GM21423 (cell line): ENCODE measurements around the gene ZNF394.

ENCODE experiments used
- ATAC-seq: cut with Tn5 transposase; IDR thresholded peaks from one replicate; pipeline ENCODE4 v1.9.1; 2021; ENCODE audit warnings: mild to moderate bottlenecking, moderate library complexity; ENCODE audit not compliant: unreplicated experiment

ZNF394 gene

DNA sequence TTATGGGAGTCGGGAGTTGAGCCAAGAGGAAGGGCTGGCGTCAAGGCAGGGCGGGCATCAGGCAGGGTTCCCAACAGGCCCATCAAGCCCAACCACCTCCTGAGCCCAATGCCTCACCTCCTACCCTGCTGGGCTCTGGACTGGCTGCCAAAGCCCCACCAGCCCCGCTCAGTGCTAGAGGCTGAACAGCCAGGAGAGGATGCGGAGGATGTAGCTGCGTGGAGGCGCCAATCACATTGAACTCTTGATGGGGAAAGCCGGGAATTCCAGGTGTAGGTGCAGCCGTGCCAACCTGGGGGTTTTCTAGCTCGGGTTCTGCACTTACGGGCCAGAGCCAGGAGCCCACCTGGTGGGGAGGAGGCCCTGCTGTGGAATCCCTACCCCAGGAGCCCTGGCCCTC is 47.0 kb downstream of the ZNF394 start:
- no peak for ATAC-seq

- ATAC-seq: no peak
Observed at GRCh38 chr7:99452541-99452940, 47.5 kb downstream of the ZNF394 start.

DNA sequence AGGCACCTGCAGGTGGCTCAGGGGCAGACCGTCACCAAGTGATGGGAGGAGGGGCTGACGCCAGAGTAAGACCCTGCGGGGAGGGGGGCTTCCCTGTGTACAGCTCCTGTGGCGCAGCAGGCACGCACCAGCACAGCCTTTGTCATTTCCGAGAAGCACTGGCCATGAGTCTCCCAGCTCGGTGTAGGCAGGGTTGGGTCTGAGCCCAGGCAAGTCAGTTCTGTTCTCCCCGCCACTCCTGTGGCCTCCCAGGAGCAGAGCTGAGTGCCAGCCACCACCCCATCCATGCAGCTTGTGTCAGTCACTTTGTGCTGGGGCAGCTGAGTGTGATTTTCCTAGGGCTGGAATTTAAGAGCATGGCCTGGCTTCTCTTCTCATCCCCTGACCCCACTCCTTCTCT is 48.1 kb downstream of the ZNF394 start:
- ATAC-seq: no peak

GRCh38 chr7:99449326-99449725 is 50.8 kb downstream of the ZNF394 start:
- no peak for ATAC-seq

DNA sequence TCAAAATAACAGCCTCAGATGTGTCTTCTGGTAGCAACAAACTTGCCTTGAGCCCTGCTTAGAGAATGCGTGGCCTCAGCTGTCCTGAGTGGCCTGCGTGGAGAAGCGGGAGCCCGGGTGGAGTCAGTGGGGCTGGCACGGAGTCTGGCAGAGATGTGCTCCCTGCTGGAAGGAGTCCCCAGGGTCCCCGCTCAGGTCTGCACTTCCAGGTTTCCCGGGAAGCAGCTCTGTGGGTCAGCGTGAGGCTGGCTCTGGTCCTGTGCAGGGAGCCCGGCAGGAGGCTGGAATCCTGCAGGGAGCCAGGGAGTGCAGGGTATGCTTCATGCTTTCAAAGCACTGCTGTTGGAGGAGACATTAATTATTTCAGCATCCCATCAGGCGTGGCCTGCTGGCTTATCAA is 51.2 kb downstream of the ZNF394 start:
- no peak for ATAC-seq

- no peak for ATAC-seq
Observed at GRCh38 chr7:99447943-99448342, 52.1 kb downstream of the ZNF394 start.

GRCh38 chr7:99446096-99446495 is 54.0 kb downstream of the ZNF394 start:
- no peak for ATAC-seq
